ENCODE data around the gene BCL3. TPM values are rescaled to one million over a fixed set of nuclear protein-coding genes. Genes with fewer than 3 reads are reported as not detected.
"Not testable (repeated sequence)": the region's sequence is repeated elsewhere in the genome, so short reads cannot be mapped to it uniquely, and the experiment has no call there.

Gene BCL3
- total RNA-seq, 1 experiment from 2014 or later = 7.3 TPM

DNA sequence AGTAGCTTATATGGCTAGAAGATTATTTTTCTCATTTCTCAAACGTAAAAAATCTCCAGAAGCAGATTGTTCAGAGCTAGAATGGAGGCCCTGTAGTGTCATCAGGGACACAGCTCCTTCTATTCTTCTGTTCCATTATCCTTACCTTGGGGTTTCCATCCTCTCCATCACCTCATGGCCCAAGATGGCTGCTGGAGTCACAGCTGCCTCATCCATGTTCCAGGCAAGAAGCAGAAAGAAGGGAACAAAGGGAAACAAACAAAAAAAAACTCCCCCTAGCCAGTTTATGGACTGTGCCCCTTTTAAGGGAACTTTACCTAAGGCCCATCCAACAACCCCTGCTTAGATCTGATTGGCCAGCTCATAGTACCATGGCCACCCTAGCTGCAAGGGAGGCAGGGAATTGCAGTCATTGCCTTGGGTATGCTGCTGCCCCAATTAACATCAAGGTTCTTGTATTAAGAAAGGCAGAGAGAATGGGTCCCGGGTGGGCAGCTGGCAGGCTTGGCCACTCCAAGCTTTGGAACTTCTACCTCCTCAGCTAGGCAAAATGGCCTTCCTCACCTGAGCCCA lies 33.8 kb upstream of the BCL3 start:
- H3K27ac ChIP-seq = no peak overlapping the region
- no peaks in the 10 kb centered on the region for H3K36me3 ChIP-seq

DNA sequence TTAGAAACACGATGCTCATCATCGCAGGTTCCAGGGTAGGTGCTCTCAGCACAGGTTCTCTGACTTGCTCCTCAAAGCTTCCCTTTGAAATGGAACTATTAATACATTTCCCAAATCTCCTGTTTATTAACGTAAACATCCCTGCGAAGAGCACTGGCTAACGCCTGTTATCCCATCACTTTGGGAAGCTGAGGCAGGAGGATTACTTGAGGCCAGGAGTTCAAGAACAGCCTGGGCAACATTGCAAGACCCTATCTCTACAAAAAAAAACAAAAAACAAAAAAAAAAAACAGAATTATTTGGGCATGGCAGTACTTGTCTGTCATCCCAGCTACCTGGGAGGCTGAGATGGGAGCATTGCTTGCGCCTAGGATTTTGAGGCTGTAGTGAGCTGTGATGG lies 30.9 kb upstream of the BCL3 start:
- Histone ChIP-seq H3K36me3 (no peaks in the 10 kb centered on the region), H3K9me3 (replicated peaks) (no peaks in the 10 kb centered on the region), H3K27me3 (no peaks in the 10 kb centered on the region), H3K4me3 (no peak overlapping the region), H3K27ac (no peak overlapping the region), H3K4me1 (peaks cover 4% of the 10 kb centered on the region; the same call in 1 of the 2 replicates)
- no peak for DNase-seq

More for the DNA sequence above, 33.8 kb upstream of the BCL3 start:
- DNase-seq = no peak
- Histone ChIP-seq H3K27me3 (no peaks in the 10 kb centered on the region), H3K9me3 (replicated peaks) (no peaks in the 10 kb centered on the region), H3K4me1 (no peaks in the 10 kb centered on the region; the same call in 1 of the 2 replicates), H3K4me3 (no peak overlapping the region)

DNA sequence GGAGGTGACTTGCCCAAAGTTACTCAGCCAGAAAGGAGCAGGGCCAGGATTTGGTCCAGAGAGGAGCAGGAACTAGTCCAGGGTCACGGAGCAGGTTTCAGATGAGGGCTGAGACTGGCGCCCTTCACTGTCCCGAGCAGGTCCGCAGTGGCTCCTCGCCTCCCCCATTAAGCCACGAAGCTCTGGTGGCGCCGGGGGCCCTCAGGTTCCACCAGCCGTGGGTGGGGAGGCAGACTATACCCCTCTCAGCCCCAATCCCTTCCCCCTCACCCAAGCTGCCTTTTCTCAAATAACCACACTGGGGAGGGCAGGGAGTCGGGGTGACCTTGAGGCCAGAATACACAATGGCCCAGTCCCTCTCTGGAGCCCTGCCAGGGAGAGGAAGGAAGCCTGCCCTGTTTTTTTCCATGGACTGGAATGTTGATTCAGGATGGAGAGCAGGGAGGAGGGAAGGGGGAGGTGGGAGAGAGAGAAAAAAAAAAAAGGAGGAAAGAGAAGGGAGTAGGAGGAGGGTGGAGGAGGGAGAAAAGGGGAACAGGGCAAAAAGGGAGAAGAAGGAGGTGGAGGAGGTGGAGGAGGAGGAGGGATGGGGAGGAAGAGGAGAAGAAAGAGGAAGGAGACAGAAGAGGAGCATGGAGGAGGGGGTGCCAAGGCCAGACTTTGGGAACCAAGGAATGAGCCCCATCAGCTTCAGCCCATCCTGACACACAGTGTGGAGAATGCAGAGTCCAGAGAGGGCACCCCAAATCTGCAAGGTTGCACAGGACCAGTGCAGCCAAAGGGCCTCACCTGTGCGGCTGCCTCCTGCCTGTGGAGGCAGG lies 29.9 kb upstream of the BCL3 start:
- H3K4me1 ChIP-seq = peaks cover 4% of the 10 kb centered on the region; the same call in 1 of the 2 replicates
- H3K9me3 ChIP-seq (replicated peaks) = no peaks in the 10 kb centered on the region
- H3K27ac ChIP-seq = peak overlapping the region; percentile 13; the same call in 1 of the 2 replicates
- H3K36me3 ChIP-seq = no peaks in the 10 kb centered on the region
- DNase-seq = peak; percentile 72 to 82
- H3K4me3 ChIP-seq = peak overlapping the region; percentile 46
- H3K27me3 ChIP-seq = no peaks in the 10 kb centered on the region

DNA sequence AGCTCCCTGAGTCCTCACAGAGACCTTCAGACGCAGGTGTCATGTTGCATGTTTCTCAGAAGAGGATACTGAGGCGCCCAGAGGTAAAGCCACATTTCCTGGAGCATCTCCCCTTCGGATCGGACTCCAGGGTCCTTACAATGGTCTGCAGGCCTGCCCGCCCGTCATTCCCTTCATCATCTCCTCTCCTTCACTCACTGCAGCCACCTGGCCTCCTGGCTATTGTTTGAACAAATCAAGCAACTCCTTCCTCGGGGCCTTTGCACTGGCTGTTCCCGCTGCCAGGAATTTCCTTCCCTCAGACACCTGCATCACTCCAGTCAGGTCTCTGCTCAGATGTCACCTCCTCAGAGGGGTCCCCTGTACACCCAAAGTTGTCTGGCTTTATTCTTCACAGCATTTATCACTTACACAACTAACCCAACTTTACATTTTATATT lies 29.2 kb upstream of the BCL3 start:
- Histone ChIP-seq H3K4me3 (no peak overlapping the region), H3K27ac (no peak overlapping the region), H3K9me3 (replicated peaks) (no peaks in the 10 kb centered on the region), H3K4me1 (peaks cover 4% of the 10 kb centered on the region; the same call in 1 of the 2 replicates), H3K27me3 (no peaks in the 10 kb centered on the region), H3K36me3 (no peaks in the 10 kb centered on the region)
- no peak for DNase-seq

DNA sequence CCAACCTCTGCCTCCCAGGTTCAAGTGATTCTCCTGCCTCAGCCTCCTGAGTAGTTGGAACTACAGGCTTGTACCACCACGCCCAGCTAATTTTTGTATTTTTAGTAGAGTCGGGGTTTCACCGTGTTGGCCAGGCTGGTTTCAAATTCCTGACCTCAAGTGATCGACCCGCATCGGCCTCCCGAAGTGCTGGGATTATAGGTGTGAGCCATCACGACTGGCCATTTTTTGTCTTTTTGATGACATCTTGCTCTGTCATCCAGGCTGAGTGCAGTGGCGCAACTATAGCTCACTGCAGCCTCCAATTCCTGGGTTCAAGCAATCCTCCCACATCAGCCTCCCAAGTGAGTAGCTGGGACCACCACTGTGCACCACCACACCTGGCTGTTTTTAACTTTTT lies 28.1 kb upstream of the BCL3 start:
- not testable (repeated sequence) for H3K4me1 ChIP-seq; H3K27me3 ChIP-seq; H3K4me3 ChIP-seq; H3K36me3 ChIP-seq; H3K9me3 ChIP-seq (replicated peaks); DNase-seq; H3K27ac ChIP-seq

DNA sequence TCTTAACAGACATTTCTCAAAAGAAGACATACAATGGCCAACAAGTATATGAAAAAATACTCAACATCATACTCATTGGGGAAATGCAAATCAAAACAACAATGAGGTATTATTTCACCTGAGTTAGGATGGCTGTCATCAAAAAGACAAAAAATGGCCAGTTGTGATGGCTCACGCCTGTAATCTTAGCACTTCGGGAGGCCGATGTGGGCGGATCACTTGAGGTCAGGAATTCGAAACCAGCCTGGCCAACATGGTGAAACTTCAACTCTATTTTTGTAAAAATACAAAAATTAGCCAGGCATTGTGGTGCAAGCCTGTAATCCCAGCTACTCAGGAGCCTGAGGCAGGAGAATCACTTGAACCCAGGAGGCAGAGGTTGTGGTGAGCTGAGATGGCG lies 27.6 kb upstream of the BCL3 start:
- no peaks in the 10 kb centered on the region for H3K9me3 ChIP-seq (replicated peaks)
- no peaks in the 10 kb centered on the region for H3K36me3 ChIP-seq
- DNase-seq = no peak
- H3K27ac ChIP-seq = no peak overlapping the region
- H3K4me3 ChIP-seq = no peak overlapping the region
- no peaks in the 10 kb centered on the region for H3K27me3 ChIP-seq
- peaks cover 7% of the 10 kb centered on the region; the same call in 1 of the 2 replicates for H3K4me1 ChIP-seq

DNA sequence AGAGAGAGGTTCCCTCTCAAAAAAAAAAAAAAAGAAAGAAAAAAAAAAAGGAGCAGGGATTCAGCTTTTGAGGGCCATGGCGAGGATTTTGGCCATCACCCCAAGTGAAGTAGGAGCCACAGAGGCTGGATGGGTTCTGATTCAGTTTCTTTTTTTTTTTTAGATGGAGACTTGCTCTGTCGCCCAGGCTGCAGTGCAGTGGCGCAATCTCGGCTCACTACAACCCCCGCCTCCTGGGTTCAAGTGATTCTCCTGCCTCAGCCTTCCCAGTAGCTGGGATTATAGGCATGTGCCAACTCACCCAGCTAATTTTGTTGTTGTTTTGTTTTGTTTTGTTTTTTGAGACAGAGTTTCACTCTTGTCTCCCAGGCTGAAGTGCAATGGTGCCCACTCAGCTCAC lies 27.1 kb upstream of the BCL3 start:
- H3K27me3 ChIP-seq; H3K4me1 ChIP-seq; H3K27ac ChIP-seq; H3K36me3 ChIP-seq; H3K9me3 ChIP-seq (replicated peaks); DNase-seq; H3K4me3 ChIP-seq: not testable (repeated sequence)

DNA sequence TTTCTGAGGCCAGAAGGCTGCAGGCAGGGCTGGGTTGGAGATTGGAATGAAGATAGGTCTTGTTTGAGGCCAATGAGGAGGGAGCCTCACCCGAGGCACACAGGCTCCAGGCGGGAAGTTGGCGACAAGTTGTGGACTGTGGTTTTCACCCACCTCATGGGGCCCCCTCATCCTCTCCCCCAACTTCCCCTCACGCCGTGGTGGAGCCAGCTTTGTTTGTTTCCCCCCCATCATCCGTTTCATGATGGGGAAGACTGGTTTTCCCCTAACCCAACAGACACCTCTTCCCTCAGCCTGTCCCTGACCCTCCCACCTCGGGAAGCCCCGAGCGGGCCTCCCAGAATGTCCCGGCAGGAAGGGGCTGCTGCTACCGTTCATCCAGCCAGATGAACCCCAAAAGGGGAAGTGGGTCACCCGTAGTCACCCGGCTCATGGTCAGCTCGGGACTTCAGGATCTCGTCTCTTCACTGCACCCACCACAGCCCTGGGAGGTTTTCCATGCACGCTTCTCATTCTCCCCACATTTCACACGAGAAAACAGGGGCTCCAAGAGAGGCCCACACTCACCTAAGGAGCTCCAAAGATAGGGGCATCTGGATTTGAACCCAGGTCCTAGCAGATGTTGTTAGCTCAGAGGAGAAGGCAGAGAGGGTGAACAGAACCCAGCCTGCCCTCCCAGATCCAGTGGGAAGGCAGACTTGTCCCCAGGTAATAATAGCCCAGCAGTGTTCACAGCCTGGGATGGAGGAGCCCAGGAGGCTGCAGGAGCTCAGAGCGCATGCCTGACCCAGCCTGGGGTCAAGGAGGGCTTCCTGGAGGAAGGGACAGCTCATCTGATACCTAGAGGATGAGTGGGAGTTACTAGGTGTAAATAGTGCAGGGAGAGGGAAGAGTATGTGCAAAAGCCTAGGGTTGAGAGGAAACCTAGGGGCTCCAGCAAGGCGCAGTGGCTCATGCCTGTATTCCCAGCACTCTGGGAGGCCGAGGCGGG lies 26.1 kb upstream of the BCL3 start:
- Histone ChIP-seq H3K27me3 (no peaks in the 10 kb centered on the region), H3K27ac (no peak overlapping the region), H3K9me3 (replicated peaks) (no peaks in the 10 kb centered on the region), H3K4me3 (no peak overlapping the region), H3K36me3 (no peaks in the 10 kb centered on the region), H3K4me1 (peaks cover 7% of the 10 kb centered on the region; the same call in 1 of the 2 replicates)
- no peak for DNase-seq

DNA sequence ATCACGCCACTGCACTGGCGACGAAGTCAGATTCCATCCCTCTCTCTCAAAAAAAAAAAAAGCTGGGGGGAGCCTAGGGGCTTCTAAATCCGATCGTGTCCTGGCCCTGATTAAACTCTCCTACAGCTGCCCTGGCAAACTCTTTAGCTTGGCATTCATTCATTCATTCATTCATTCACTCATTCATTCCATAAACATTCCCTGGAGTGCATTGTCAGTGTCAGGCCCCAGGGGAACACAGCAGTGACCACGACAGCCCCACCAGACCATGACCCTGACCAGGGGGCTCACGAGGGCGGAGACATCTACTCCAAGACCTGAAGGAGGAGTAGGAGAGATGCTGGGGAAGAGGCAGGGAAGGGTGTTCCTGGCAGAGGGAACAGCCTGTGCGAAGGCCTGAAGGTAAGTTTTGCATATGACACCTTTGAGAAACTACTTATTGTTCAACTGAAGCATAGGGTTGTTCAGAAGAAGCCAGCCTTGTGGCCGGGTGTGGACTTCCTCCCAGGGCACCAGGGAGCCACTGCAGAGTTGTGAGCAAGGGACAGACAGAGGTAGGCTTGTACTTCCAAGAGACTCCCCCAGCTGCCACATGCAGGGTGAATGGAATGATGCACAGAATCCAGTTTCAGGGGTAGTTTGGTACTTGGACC lies 25.1 kb upstream of the BCL3 start:
- H3K4me1 ChIP-seq = peaks cover 7% of the 10 kb centered on the region; the same call in 1 of the 2 replicates
- H3K36me3 ChIP-seq = no peaks in the 10 kb centered on the region
- no peak overlapping the region for H3K4me3 ChIP-seq
- no peaks in the 10 kb centered on the region for H3K27me3 ChIP-seq
- H3K27ac ChIP-seq = no peak overlapping the region
- H3K9me3 ChIP-seq (replicated peaks) = no peaks in the 10 kb centered on the region
- DNase-seq = no peak

DNA sequence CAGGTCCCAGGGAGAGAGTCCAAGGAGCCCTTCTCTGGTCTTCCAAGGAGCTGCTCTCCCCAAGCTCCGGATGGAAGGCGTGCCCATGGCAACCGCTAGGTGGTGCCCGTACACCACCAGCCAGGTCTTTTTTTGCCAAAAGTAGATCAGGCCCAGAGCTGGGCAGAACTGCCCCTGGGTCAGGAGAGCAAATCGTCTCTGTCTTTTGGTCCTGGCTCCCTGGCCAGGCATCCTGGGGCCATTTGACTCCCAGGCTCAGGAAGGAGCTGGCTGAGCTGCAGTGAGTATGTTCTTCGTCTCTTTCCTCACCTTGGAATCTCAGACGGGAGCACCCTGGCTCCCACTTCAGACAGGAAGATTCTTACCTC lies 24.6 kb upstream of the BCL3 start:
- H3K9me3 ChIP-seq (replicated peaks) = no peaks in the 10 kb centered on the region
- H3K4me3 ChIP-seq = no peak overlapping the region
- peak; percentile 61 to 84 for DNase-seq
- H3K27ac ChIP-seq = no peak overlapping the region
- H3K4me1 ChIP-seq = peaks cover 7% of the 10 kb centered on the region; the same call in 1 of the 2 replicates
- H3K27me3 ChIP-seq = no peaks in the 10 kb centered on the region
- no peaks in the 10 kb centered on the region for H3K36me3 ChIP-seq

DNA sequence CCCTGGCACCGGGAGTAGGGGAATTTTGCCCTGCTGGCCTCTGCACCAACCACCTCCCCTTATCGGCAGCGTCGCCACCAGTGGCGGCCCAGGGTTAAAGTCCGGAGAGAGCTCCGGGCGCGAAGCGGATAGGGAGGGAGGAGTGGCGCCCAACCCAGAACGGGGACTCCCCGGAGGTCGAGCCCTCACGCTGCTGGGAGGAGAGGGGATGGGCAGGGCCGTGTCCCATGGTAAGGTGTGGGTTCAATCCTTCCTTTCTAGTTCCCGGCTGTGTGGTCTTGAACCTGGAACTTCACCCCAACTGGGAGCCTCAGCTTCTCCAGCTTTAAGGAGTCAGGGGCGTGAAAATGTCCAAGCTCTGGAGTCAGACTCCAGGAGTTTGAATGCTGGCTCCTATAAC lies 23.3 kb upstream of the BCL3 start:
- no peak for DNase-seq
- no peaks in the 10 kb centered on the region for H3K27me3 ChIP-seq
- H3K9me3 ChIP-seq (replicated peaks) = no peaks in the 10 kb centered on the region
- H3K4me3 ChIP-seq = no peak overlapping the region
- no peaks in the 10 kb centered on the region for H3K36me3 ChIP-seq
- H3K27ac ChIP-seq = no peak overlapping the region
- peaks cover 7% of the 10 kb centered on the region; the same call in 1 of the 2 replicates for H3K4me1 ChIP-seq

DNA sequence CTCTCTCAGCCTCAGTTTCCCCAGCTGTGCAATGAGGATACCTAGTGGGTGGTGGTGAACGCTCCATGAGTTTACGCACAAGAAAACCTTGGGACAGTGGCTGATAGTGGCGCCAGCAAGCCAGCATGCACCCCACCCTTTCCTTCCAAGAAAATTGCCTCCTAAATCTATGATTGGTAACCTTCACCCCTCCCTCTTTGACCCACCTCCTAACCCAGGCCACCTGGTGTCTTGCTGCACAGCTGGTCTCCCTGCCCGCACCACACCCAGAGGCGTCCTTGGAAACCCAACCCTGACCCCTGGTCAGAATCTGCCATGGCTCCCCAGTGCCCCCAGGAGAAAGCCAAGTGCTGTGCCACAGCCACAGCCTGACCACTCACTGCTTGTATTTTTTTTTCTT lies 22.8 kb upstream of the BCL3 start:
- Histone ChIP-seq H3K9me3 (replicated peaks) (no peaks in the 10 kb centered on the region), H3K27me3 (no peaks in the 10 kb centered on the region), H3K4me3 (no peak overlapping the region), H3K27ac (no peak overlapping the region), H3K36me3 (no peaks in the 10 kb centered on the region), H3K4me1 (peaks cover 7% of the 10 kb centered on the region; the same call in 1 of the 2 replicates)
- DNase-seq = no peak

DNA sequence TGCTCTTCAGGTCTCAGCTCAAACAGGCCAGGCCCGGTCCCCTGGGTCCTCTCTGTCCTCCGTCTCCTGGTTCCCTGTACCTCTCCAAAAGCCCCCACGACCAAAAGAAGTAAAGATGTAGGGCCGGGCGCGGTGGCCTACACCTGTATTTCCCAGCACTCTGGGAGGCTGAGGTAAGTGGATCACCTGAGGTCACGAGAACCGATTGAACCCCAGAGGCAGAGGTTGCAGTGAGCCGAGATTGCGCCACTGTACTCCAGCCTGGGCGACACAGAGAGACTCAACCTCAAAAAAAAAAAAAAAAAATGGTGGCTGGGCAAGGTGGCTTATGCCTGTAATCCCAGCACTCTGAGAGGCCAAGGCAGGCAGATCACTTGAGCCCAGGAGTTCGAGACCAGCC lies 22.0 kb upstream of the BCL3 start:
- no peak for DNase-seq
- Histone ChIP-seq H3K4me3 (no peak overlapping the region), H3K27me3 (no peaks in the 10 kb centered on the region), H3K4me1 (peaks cover 3% of the 10 kb centered on the region; the same call in 1 of the 2 replicates), H3K36me3 (no peaks in the 10 kb centered on the region), H3K9me3 (replicated peaks) (no peaks in the 10 kb centered on the region), H3K27ac (no peak overlapping the region)

DNA sequence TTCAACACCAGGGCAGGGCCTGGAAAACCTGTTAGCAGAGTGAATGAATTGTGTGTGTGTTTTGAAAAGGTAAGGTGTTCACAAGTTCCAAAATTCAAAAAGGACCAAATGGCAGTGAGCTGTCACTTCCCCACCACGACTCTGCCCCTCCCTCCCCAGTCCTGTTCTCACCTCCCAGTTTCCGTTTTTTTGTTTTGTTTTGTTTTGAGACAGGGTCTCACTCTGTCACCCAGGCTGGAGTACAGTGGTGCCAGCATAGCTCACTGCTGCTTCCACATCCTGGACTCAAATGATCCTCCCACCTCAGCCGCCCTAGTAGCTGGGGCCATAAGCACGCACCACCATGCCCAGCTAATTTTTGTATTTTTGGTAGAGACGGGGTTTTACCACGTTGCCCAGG lies 20.3 kb upstream of the BCL3 start:
- no peak overlapping the region for H3K27ac ChIP-seq
- no peaks in the 10 kb centered on the region for H3K9me3 ChIP-seq (replicated peaks)
- H3K36me3 ChIP-seq = no peaks in the 10 kb centered on the region
- no peak overlapping the region for H3K4me3 ChIP-seq
- no peak for DNase-seq
- peaks cover 3% of the 10 kb centered on the region; the same call in 1 of the 2 replicates for H3K4me1 ChIP-seq
- peaks cover 3% of the 10 kb centered on the region; the same call in 1 of the 2 replicates for H3K27me3 ChIP-seq

All from SJCRH30 (cell line).